Measurements from ENCODE around the gene ZNF761. TPM values are rescaled to one million over a fixed set of nuclear protein-coding genes. Genes with fewer than 3 reads are reported as not detected.

ZNF761 gene
- 15.3 and 18.0 TPM in 2 replicates for total RNA-seq (ENCODE audit: low replicate concordance)
- long read RNA-seq, partial matches to known transcripts: 1 of 9 reads
- long read RNA-seq, other reads (novel, unspliced or antisense): 8 of 9 reads

DNA sequence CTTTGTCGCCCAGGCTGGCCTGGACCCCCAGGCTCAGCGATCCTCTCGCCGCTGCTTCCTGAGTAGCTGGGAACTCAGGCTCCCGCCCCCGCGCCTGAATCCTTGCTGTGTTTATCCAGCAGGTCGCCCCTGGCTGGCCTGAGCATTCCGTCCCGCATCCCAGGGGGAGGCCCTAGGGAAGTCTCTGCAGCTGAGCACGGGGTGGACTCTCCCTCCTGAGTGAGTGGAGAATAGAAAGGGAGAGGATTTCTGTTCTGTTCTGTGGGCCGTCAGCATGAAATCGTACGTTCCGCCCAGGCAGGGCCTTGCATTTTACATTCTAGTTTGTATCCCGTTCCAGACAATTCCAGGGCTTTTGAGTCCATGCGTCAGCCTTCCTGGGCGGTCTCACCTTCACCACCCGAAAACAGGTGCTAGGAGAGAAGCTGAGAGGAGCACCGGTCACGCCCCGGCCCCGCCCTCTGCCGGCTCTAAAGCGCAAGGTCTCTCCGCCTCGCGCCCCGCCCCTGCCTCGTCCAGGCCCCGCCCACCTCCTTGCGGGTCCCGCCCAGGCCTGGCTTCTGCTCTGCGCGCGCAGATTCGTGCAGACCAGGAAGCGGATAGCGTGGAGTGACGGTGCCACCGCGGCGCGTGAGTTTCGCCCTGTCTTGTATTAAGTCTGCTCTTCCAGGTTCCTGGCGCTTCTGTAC is at the start of gene ZNF761:
TSS of gene ZNF761 (plus strand) at position 586 of the 689 bp plus-strand sequence. CDS start 15,285 bp downstream, outside the sequence.
- Mint-ChIP-seq H3K4me1 (ENCODE audit: unreplicated experiment) (peaks cover 13% of the 10 kb centered on the region), H3K36me3 (peaks cover 15% of the 10 kb centered on the region), H3K27ac (peak within 1 kb of the TSS; percentile 99), H3K9me3 (no peaks in the 10 kb centered on the region), H3K27me3 (no peaks in the 10 kb centered on the region), H3K4me3 (peak within 1 kb of the TSS; percentile 98)
- TF ChIP-seq, protein P1, sequence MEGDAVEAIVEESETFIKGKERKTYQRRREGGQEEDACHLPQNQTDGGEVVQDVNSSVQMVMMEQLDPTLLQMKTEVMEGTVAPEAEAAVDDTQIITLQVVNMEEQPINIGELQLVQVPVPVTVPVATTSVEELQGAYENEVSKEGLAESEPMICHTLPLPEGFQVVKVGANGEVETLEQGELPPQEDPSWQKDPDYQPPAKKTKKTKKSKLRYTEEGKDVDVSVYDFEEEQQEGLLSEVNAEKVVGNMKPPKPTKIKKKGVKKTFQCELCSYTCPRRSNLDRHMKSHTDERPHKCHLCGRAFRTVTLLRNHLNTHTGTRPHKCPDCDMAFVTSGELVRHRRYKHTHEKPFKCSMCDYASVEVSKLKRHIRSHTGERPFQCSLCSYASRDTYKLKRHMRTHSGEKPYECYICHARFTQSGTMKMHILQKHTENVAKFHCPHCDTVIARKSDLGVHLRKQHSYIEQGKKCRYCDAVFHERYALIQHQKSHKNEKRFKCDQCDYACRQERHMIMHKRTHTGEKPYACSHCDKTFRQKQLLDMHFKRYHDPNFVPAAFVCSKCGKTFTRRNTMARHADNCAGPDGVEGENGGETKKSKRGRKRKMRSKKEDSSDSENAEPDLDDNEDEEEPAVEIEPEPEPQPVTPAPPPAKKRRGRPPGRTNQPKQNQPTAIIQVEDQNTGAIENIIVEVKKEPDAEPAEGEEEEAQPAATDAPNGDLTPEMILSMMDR (conservative IDR thresholded peaks at IDR 0.05): peak; percentile 68
- peak; percentile 97 for DNase-seq (ENCODE audit: extremely low spot score, unreplicated experiment)

DNA sequence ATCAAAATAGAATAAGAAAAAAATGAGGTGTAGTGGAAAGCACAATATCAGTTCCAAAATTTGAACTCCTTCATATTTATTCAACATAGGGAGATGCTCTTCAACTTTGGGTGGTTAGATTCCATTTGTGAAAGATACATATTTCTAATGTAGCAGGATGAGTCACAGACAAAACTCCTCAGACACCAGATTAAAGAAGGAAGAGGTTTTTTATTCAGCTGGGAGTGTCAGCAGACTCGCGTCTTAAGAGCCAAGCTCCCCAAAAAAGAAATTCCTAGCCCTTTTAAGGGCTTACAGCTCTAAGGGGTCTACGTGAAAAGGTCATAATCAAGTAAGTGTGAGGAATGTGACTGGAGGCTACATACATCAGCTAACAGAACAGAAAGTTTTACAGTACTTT is 43.6 kb upstream of the ZNF761 start:
- Mint-ChIP-seq H3K27ac (no peak overlapping the region), H3K4me1 (ENCODE audit: unreplicated experiment) (no peaks in the 10 kb centered on the region), H3K4me3 (no peak overlapping the region), H3K36me3 (peaks cover 32% of the 10 kb centered on the region), H3K9me3 (peaks cover 14% of the 10 kb centered on the region), H3K27me3 (no peaks in the 10 kb centered on the region)
- TF ChIP-seq, protein P1 (conservative IDR thresholded peaks at IDR 0.05): no peak
- no peak for DNase-seq (ENCODE audit: extremely low spot score, unreplicated experiment)

DNA sequence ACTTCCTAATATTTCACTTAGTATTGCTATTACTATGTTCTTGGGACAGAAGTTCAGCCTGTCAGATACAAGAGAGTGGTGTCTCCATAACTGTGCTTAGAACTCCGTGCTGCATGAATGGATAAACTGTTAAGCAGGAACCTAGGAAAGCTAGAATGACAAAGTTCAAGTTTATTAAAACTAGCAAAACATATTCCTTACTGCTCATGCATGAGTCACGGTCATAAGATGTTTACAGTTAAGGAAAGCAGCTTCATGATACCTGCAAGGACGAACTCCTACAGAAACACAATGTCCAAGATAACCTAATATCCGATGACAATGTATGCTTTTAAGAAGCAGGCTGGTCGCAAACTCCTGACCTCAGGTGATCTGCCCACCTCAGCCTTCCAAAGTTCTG is 42.9 kb upstream of the ZNF761 start:
- no peak for DNase-seq (ENCODE audit: extremely low spot score, unreplicated experiment)
- Mint-ChIP-seq H3K4me1 (ENCODE audit: unreplicated experiment) (peaks cover 4% of the 10 kb centered on the region), H3K27me3 (no peaks in the 10 kb centered on the region), H3K9me3 (peaks cover 13% of the 10 kb centered on the region), H3K27ac (no peak overlapping the region), H3K4me3 (no peak overlapping the region), H3K36me3 (peaks cover 26% of the 10 kb centered on the region)
- TF ChIP-seq, protein P1 (conservative IDR thresholded peaks at IDR 0.05): no peak

DNA sequence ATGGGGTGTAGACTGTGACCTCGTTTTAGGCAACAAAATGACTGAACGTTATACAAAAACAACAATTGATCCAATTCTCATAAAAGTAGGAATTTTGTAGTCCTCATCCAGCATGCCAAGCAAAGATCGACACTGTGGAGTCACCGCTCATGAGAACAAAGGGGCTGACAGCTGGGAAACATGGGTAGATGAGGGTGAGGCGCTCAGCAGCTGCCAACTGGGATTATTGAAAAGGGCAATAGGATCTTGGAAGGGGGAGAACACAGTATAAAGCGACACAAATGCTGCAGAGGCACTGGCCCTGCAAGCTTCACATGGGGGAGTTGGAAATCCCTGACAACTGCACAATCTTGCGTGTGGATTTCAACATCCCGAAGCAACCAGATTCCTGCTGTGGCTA is 42.2 kb upstream of the ZNF761 start:
- Mint-ChIP-seq H3K4me1 (ENCODE audit: unreplicated experiment) (peaks cover 6% of the 10 kb centered on the region), H3K27me3 (no peaks in the 10 kb centered on the region), H3K4me3 (no peak overlapping the region), H3K9me3 (peaks cover 12% of the 10 kb centered on the region), H3K36me3 (peaks cover 22% of the 10 kb centered on the region), H3K27ac (no peak overlapping the region)
- TF ChIP-seq, protein P1 (conservative IDR thresholded peaks at IDR 0.05): no peak
- DNase-seq (ENCODE audit: extremely low spot score, unreplicated experiment): no peak

DNA sequence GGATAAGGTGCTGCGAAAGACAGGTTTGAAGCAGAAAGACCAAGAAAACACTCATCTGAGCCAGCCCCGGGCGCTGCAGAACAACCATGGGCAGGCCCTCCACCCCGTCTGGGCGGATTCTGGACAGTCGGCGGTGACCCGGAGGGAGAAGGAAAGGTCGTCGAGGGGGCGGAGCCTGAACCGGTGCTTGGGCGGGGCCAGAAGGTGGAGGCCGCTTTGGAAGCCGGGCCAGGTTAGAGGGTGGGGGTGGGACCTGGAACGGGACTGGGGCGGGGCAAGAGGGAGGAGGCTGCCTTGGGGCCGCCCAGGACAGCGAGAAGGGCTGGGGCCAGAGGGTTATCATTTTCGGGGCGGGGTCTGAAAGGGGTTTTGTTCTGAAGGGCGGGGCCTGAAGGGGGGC is 41.8 kb upstream of the ZNF761 start:
- no peaks in the 10 kb centered on the region for H3K27me3 Mint-ChIP-seq

More for the DNA sequence above, 41.8 kb upstream of the ZNF761 start:
- no peak for DNase-seq (ENCODE audit: extremely low spot score, unreplicated experiment)
- peaks cover 8% of the 10 kb centered on the region for H3K9me3 Mint-ChIP-seq
- H3K4me1 Mint-ChIP-seq (ENCODE audit: unreplicated experiment): peaks cover 9% of the 10 kb centered on the region
- TF ChIP-seq, protein P1 (conservative IDR thresholded peaks at IDR 0.05): no peak
- H3K27ac Mint-ChIP-seq: no peak overlapping the region
- H3K4me3 Mint-ChIP-seq: no peak overlapping the region
- peaks cover 18% of the 10 kb centered on the region for H3K36me3 Mint-ChIP-seq
